Mononuclear cell (primary cell): Measurements from ENCODE around the gene LMF2. TPM values are rescaled to one million over a fixed set of nuclear protein-coding genes. Genes with fewer than 3 reads are reported as not detected.

ENCODE experiments used
- H3K27me3 ChIP-seq: 2 replicates; pipeline ENCODE4 v1.6.0; 2011; ENCODE audit warnings: low read length, control low read depth; ENCODE audit not compliant: insufficient read depth
- H3K4me1 ChIP-seq: 2 replicates; pipeline ENCODE4 v1.5.1; 2011; ENCODE audit warnings: mild to moderate bottlenecking, low read length, control low read depth; ENCODE audit not compliant: insufficient read depth
- H3K4me3 ChIP-seq: 2 replicates; pipeline ENCODE4 v1.5.1; 2011; ENCODE audit warnings: mild to moderate bottlenecking, low read length, moderate library complexity
- H3K9me3 ChIP-seq: 2 replicates; pipeline ENCODE4 v1.5.1; 2011; ENCODE audit warnings: low read depth, mild to moderate bottlenecking, control low read depth, low read length
- total RNA-seq: library from RNA; depleted of rRNA; stranded (reverse); fragments of >200 nt; gene quantifications from one replicate; pipeline ENCODE4 v1.2.3, GENCODE V29; 2012

Gene LMF2, protein sequence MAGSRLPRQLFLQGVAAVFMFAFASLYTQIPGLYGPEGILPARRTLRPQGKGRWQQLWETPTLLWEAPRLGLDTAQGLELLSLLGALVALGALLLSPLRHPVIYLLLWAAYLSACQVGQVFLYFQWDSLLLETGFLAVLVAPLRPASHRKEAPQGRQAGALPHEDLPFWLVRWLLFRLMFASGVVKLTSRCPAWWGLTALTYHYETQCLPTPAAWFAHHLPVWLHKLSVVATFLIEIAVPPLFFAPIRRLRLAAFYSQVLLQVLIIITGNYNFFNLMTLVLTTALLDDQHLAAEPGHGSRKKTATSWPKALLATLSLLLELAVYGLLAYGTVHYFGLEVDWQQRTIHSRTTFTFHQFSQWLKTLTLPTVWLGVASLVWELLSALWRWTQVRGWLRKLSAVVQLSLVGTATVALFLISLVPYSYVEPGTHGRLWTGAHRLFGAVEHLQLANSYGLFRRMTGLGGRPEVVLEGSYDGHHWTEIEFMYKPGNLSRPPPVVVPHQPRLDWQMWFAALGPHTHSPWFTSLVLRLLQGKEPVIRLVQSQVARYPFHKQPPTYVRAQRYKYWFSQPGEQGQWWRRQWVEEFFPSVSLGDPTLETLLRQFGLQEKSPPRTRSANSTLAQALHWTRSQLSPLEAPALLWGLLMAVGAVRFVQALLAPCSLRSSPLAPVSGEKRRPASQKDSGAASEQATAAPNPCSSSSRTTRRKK
- 22.8 TPM for total RNA-seq

DNA sequence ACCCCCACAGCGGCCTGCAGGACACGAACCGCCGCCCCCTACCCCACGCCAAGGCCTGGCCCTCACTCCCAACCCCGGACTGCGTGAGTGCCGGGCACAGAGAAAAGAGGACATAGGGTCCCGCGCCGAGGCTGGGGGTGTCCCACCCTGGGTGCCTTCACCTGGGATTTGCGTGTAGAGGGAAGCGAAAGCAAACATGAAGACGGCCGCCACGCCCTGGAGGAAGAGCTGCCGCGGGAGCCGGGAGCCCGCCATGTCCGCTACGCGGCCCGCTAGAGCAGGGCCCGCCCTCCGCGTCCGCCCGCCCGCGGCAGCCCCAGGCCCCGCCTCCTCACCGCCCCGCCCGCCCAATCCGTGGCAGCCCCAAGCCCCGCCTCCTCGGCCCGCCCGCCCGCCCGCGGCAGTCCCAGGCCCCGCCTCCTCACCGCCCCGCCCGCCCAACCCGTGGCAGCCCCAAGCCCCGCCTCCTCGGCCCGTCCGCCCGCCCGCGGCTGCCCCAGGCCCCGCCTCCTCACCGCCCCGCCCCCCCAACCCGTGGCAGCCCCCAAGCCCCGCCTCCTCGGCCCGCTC is at the start of gene LMF2:
Gene LMF2, minus strand, starts transcription at position 282 of the 570 bp plus-strand sequence. Its CDS starts 27 bp downstream, at position 255.
- peak within 1 kb of the TSS; percentile 72 for H3K4me3 ChIP-seq
- H3K27me3 ChIP-seq = no peaks in the 10 kb centered on the region
- peaks cover 25% of the 10 kb centered on the region for H3K4me1 ChIP-seq
- H3K9me3 ChIP-seq = no peaks in the 10 kb centered on the region

GRCh38 chr22:50556703-50557102 is 49.2 kb upstream of the LMF2 start:
- no peak overlapping the region for H3K4me3 ChIP-seq
- H3K4me1 ChIP-seq = peaks cover 2% of the 10 kb centered on the region
- no peaks in the 10 kb centered on the region for H3K27me3 ChIP-seq
- H3K9me3 ChIP-seq = no peaks in the 10 kb centered on the region

GRCh38 chr22:50553310-50553709 is 45.8 kb upstream of the LMF2 start:
- peaks cover 21% of the 10 kb centered on the region for H3K4me1 ChIP-seq
- no peaks in the 10 kb centered on the region for H3K9me3 ChIP-seq
- no peak overlapping the region for H3K4me3 ChIP-seq
- H3K27me3 ChIP-seq = no peaks in the 10 kb centered on the region

- Histone ChIP-seq H3K27me3 (no peaks in the 10 kb centered on the region), H3K4me1 (peaks cover 35% of the 10 kb centered on the region), H3K4me3 (no peak overlapping the region), H3K9me3 (no peaks in the 10 kb centered on the region)
Measured at GRCh38 chr22:50551160-50551752, 43.8 kb upstream of the LMF2 start.

GRCh38 chr22:50550395-50550794 is 42.9 kb upstream of the LMF2 start:
- Histone ChIP-seq H3K9me3 (no peaks in the 10 kb centered on the region), H3K4me3 (no peak overlapping the region), H3K27me3 (no peaks in the 10 kb centered on the region), H3K4me1 (peaks cover 43% of the 10 kb centered on the region)

GRCh38 chr22:50548921-50549790 is 41.7 kb upstream of the LMF2 start:
- Histone ChIP-seq H3K27me3 (no peaks in the 10 kb centered on the region), H3K4me3 (peak overlapping the region; percentile 49), H3K9me3 (no peaks in the 10 kb centered on the region), H3K4me1 (peaks cover 56% of the 10 kb centered on the region)

DNA sequence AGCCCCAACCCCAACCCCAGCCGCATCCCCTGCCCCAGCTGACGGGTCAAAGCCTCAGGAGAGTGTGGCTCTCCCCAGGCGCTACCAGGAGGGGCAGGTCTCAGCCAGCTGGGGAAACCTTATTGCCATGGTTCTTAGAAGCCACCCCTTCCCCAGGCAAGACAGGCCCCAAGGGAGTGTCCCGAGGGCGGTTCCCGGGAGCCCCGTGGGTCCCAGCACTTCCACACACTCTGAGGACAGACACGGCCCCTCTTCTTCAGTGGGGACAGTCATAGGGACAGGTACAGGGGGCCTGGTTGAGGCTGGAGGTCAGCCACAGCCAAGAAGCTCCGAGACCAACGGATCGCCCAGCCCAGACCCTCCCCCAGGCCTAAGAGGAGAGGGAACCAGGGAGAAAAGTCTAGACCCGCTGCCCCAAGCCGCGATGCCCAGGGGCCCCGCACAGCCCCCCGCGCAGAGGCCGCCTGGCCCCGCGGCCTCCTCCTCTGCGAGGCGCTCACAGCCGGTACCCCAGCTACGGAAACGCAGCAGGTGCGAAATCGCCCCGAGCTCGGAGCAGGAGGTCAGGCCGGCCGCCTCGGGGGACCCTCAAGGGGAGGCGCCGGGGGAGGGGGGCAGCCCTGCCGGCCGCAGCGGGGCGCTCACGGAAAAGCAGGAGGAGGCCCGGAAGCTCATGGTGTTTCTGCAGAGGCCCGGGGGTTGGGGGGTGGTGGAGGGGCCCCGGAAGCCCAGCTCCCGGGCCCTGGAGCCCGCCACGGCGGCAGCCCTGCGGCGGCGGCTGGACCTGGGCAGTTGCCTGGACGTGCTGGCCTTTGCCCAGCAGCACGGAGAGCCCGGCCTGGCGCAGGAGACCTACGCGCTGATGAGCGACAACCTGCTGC is 40.8 kb upstream of the LMF2 start:
- Histone ChIP-seq H3K27me3 (no peaks in the 10 kb centered on the region), H3K4me1 (peaks cover 64% of the 10 kb centered on the region), H3K4me3 (peak overlapping the region; percentile 49), H3K9me3 (no peaks in the 10 kb centered on the region)

- Histone ChIP-seq H3K27me3 (no peaks in the 10 kb centered on the region), H3K4me3 (no peak overlapping the region), H3K4me1 (peaks cover 73% of the 10 kb centered on the region), H3K9me3 (no peaks in the 10 kb centered on the region)
Measured at GRCh38 chr22:50547263-50547985, 39.9 kb upstream of the LMF2 start.

- H3K9me3 ChIP-seq = no peaks in the 10 kb centered on the region
Measured at GRCh38 chr22:50546326-50547262, 39.1 kb upstream of the LMF2 start.

GRCh38 chr22:50545522-50546325 is 38.2 kb upstream of the LMF2 start, which contains the start of gene KLHDC7B:
Gene KLHDC7B (plus strand): TSS chr22:50545899. CDS start chr22:50546244, 345 bp downstream.
- H3K4me1 ChIP-seq = peaks cover 90% of the 10 kb centered on the region
- no peaks in the 10 kb centered on the region for H3K27me3 ChIP-seq
- no peak within 1 kb of the TSS for H3K4me3 ChIP-seq
- no peaks in the 10 kb centered on the region for H3K9me3 ChIP-seq

More at GRCh38 chr22:50546326-50547262, 39.1 kb upstream of the LMF2 start:
- Histone ChIP-seq H3K4me3 (no peak overlapping the region), H3K4me1 (peaks cover 81% of the 10 kb centered on the region), H3K27me3 (no peaks in the 10 kb centered on the region)

DNA sequence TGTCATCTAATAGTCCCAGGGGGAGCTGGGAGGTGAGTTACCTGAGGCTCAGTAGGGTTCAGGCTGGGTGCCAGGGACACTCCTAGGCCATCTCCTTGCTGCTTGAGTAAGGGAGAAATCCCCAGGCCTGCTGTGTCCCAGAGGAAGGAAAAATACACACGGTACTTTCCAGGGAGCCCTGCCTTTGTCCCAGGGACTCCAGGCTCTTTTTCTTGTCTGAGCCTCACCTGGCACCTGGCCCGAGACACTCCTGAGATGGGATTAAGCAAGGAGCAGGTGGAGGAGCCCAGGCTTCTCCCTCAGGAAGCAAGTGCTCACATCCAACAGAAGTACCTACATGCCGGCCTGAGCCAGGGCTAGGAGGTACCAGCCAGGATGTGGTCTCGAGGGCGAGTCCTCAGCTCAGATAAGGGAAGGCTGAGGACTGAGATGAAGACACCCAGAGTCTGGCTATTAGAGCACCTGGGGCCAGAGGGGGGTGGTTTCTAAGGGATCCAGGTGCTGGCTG is 37.3 kb upstream of the LMF2 start:
- H3K4me1 ChIP-seq = peaks cover 93% of the 10 kb centered on the region
- H3K27me3 ChIP-seq = no peaks in the 10 kb centered on the region
- H3K9me3 ChIP-seq = no peaks in the 10 kb centered on the region
- no peak overlapping the region for H3K4me3 ChIP-seq
